ENCODE data around the gene GMCL1. TPM values are rescaled to one million over a fixed set of nuclear protein-coding genes. Genes with fewer than 3 reads are reported as not detected.

Gene GMCL1
- total and polyA plus RNA-seq, 9 of the 15 experiments (the other 6 are each of a cell fraction or from before 2014, with no cell fraction given): 7.0 to 27.3 (median 15.4) TPM

- TF ChIP-seq, protein P1, sequence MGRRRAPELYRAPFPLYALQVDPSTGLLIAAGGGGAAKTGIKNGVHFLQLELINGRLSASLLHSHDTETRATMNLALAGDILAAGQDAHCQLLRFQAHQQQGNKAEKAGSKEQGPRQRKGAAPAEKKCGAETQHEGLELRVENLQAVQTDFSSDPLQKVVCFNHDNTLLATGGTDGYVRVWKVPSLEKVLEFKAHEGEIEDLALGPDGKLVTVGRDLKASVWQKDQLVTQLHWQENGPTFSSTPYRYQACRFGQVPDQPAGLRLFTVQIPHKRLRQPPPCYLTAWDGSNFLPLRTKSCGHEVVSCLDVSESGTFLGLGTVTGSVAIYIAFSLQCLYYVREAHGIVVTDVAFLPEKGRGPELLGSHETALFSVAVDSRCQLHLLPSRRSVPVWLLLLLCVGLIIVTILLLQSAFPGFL (CRISPR knock-in tag; IDR thresholded peaks at IDR 0.05): no peak
- peak in 1 of 2 experiments; percentile 12; a peak in 1 of 4 replicates for TF ChIP-seq RAD21 (CRISPR knock-in tag; conservative IDR thresholded peaks at IDR 0.05 in 1 of 2, IDR thresholded peaks at IDR 0.05 in 1 of 2)
- TF ChIP-seq CBX5 (IDR thresholded peaks at IDR 0.05; ENCODE audit: borderline replicate concordance, low read depth): no peak
- peak; percentile 91; the same call in 1 of the 2 replicates for TF ChIP-seq POLR2AphosphoS5 (IDR thresholded peaks at IDR 0.05; ENCODE audit: control insufficient read depth, insufficient read depth, low read depth, low read length)
- TF ChIP-seq, protein P2, sequence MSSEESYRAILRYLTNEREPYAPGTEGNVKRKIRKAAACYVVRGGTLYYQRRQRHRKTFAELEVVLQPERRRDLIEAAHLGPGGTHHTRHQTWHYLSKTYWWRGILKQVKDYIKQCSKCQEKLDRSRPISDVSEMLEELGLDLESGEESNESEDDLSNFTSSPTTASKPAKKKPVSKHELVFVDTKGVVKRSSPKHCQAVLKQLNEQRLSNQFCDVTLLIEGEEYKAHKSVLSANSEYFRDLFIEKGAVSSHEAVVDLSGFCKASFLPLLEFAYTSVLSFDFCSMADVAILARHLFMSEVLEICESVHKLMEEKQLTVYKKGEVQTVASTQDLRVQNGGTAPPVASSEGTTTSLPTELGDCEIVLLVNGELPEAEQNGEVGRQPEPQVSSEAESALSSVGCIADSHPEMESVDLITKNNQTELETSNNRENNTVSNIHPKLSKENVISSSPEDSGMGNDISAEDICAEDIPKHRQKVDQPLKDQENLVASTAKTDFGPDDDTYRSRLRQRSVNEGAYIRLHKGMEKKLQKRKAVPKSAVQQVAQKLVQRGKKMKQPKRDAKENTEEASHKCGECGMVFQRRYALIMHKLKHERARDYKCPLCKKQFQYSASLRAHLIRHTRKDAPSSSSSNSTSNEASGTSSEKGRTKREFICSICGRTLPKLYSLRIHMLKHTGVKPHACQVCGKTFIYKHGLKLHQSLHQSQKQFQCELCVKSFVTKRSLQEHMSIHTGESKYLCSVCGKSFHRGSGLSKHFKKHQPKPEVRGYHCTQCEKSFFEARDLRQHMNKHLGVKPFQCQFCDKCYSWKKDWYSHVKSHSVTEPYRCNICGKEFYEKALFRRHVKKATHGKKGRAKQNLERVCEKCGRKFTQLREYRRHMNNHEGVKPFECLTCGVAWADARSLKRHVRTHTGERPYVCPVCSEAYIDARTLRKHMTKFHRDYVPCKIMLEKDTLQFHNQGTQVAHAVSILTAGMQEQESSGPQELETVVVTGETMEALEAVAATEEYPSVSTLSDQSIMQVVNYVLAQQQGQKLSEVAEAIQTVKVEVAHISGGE (CRISPR knock-in tag; IDR thresholded peaks at IDR 0.05): peak; percentile 94 to 100 (median 98)
- no peak for TF ChIP-seq PHTF2 (CRISPR knock-in tag; IDR thresholded peaks at IDR 0.05)
- TF ChIP-seq E2F6 (IDR thresholded peaks at IDR 0.05; ENCODE audit: borderline replicate concordance in 1 of 2, extremely low read depth in 1 of 2, insufficient read depth in 1 of 2, insufficient read length in 1 of 2, low read depth in 1 of 2, low read length in 1 of 2, poor library complexity in 1 of 2, severe bottlenecking in 1 of 2): no peak
- TF ChIP-seq RBFOX2 (IDR thresholded peaks at IDR 0.05; ENCODE audit: low read depth, low read length): peak; percentile 81
- no peak for TF ChIP-seq DACH1 (IDR thresholded peaks at IDR 0.05; ENCODE audit: partially characterized antibody)
- TF ChIP-seq, protein P3, sequence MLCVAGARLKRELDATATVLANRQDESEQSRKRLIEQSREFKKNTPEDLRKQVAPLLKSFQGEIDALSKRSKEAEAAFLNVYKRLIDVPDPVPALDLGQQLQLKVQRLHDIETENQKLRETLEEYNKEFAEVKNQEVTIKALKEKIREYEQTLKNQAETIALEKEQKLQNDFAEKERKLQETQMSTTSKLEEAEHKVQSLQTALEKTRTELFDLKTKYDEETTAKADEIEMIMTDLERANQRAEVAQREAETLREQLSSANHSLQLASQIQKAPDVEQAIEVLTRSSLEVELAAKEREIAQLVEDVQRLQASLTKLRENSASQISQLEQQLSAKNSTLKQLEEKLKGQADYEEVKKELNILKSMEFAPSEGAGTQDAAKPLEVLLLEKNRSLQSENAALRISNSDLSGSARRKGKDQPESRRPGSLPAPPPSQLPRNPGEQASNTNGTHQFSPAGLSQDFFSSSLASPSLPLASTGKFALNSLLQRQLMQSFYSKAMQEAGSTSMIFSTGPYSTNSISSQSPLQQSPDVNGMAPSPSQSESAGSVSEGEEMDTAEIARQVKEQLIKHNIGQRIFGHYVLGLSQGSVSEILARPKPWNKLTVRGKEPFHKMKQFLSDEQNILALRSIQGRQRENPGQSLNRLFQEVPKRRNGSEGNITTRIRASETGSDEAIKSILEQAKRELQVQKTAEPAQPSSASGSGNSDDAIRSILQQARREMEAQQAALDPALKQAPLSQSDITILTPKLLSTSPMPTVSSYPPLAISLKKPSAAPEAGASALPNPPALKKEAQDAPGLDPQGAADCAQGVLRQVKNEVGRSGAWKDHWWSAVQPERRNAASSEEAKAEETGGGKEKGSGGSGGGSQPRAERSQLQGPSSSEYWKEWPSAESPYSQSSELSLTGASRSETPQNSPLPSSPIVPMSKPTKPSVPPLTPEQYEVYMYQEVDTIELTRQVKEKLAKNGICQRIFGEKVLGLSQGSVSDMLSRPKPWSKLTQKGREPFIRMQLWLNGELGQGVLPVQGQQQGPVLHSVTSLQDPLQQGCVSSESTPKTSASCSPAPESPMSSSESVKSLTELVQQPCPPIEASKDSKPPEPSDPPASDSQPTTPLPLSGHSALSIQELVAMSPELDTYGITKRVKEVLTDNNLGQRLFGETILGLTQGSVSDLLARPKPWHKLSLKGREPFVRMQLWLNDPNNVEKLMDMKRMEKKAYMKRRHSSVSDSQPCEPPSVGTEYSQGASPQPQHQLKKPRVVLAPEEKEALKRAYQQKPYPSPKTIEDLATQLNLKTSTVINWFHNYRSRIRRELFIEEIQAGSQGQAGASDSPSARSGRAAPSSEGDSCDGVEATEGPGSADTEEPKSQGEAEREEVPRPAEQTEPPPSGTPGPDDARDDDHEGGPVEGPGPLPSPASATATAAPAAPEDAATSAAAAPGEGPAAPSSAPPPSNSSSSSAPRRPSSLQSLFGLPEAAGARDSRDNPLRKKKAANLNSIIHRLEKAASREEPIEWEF (CRISPR knock-in tag; IDR thresholded peaks at IDR 0.05): no peak
- TF ChIP-seq GTF2A2 (tag; IDR thresholded peaks at IDR 0.05): peak; percentile 97
- TF ChIP-seq COPS2 (conservative IDR thresholded peaks at IDR 0.05): no peak
- TF ChIP-seq MCM7 (IDR thresholded peaks at IDR 0.05): no peak
- 0 out of 2 replicates have a peak, but pooled peaks have one; percentile 43 for TF ChIP-seq OTX1 (CRISPR knock-in tag; IDR thresholded peaks at IDR 0.05)
Measured at GRCh38 chr2:69893684-69894551, 64.5 kb downstream of the GMCL1 start, which contains the start of gene SNRNP27 (continued).
